Muscle of leg (tissue), 11 donors: ENCODE results near the gene TNRC18. TPM values are rescaled to one million over a fixed set of nuclear protein-coding genes. Genes with fewer than 3 reads are reported as not detected.

ENCODE experiments used
- DNase-seq: peaks from one replicate; pipeline ENCODE4 v3.0.0; 2013
- H3K27ac ChIP-seq: one replicate; pipeline ENCODE4 v1.5.1; 2013; ENCODE audit warnings: mild to moderate bottlenecking, low read length, control low read depth
- H3K27me3 ChIP-seq: one replicate; pipeline ENCODE4 v1.6.1; 2013; ENCODE audit warnings: low read length; ENCODE audit not compliant: control insufficient read depth, insufficient read depth
- H3K36me3 ChIP-seq: one replicate; pipeline ENCODE4 v1.6.1; 2013; ENCODE audit warnings: low read length; ENCODE audit not compliant: control insufficient read depth, insufficient read depth
- H3K4me1 ChIP-seq: one replicate; pipeline ENCODE4 v1.6.1; 2013; ENCODE audit warnings: low read length; ENCODE audit not compliant: control insufficient read depth, insufficient read depth
- H3K4me3 ChIP-seq: one replicate; pipeline ENCODE4 v1.5.1; 2013; ENCODE audit warnings: low read length, control low read depth
- H3K9me3 ChIP-seq: replicated peaks from 2 replicates; pipeline ENCODE4 v1.6.1; 2013; ENCODE audit warnings: low read depth, low read length; ENCODE audit not compliant: control insufficient read depth
- WGBS: methylation state at CpG from one replicate; pipeline ENCODE4 v1.1.5; 2013; ENCODE audit warnings: missing lambda C conversion rate; ENCODE audit not compliant: insufficient coverage; 5-methylcytosine and 5-hydroxymethylcytosine counted together
- polyA plus RNA-seq, 8 donors: library from polyadenylated mRNA; unstranded; fragments of 120-200 nt; gene quantifications; one replicate each; pipeline versions ENCODE4 v1.2.1 to v1.2.3, GENCODE V29; 2013; ENCODE audit warnings: inconsistent platforms in 1 of 8, low replicate concordance in 1 of 8; ENCODE audit not compliant: insufficient read length in 8 of 8, insufficient read depth in 1 of 8
- total RNA-seq: library from RNA; stranded (reverse); fragments of 120-200 nt; gene quantifications from one replicate; pipeline ENCODE4 v1.2.4, GENCODE V29; 2013

Gene TNRC18
- total and polyA plus RNA-seq, 9 donors, result 18.3 to 81.3 (median 56.6) TPM

- H3K4me3 ChIP-seq, result peak overlapping the region; percentile 86
- H3K9me3 ChIP-seq, result peaks cover 5% of the 10 kb centered on the region
- 3% methylated on average over 29 of the region's 31 CpGs for WGBS
- H3K36me3 ChIP-seq, result peaks cover 10% of the 10 kb centered on the region
- no peaks in the 10 kb centered on the region for H3K27me3 ChIP-seq
- H3K27ac ChIP-seq, result peak overlapping the region; percentile 97
- peaks cover 32% of the 10 kb centered on the region for H3K4me1 ChIP-seq
- peak; percentile 82 for DNase-seq
Observed at GRCh38 chr7:5429253-5429856, 5.7 kb upstream of the TNRC18 start.

- Histone ChIP-seq H3K4me3 (peak overlapping the region; percentile 86), H3K27ac (peak overlapping the region; percentile 97), H3K9me3 (peaks cover 5% of the 10 kb centered on the region), H3K4me1 (peaks cover 32% of the 10 kb centered on the region), H3K27me3 (no peaks in the 10 kb centered on the region), H3K36me3 (peaks cover 10% of the 10 kb centered on the region)
- DNase-seq, result peak; percentile 91
- 8% methylated on average over 44 of the region's 46 CpGs for WGBS
Observed at GRCh38 chr7:5428478-5429252, 5.0 kb upstream of the TNRC18 start.

- H3K27me3 ChIP-seq, result no peaks in the 10 kb centered on the region
- peak overlapping the region; percentile 86 for H3K4me3 ChIP-seq
- no peak for DNase-seq
- H3K4me1 ChIP-seq, result peaks cover 32% of the 10 kb centered on the region
- H3K36me3 ChIP-seq, result peaks cover 2% of the 10 kb centered on the region
- WGBS, result 0% methylated on average over 12 of the region's 13 CpGs
- H3K27ac ChIP-seq, result peak overlapping the region; percentile 97
- H3K9me3 ChIP-seq, result no peaks in the 10 kb centered on the region
Observed at GRCh38 chr7:5426226-5426475, 2.5 kb upstream of the TNRC18 start.

GRCh38 chr7:5425507-5426225, 2.0 kb upstream of the TNRC18 start:
- Histone ChIP-seq H3K36me3 (peaks cover 2% of the 10 kb centered on the region), H3K4me1 (peaks cover 31% of the 10 kb centered on the region), H3K27ac (peak overlapping the region; percentile 97), H3K9me3 (no peaks in the 10 kb centered on the region), H3K27me3 (no peaks in the 10 kb centered on the region), H3K4me3 (peak overlapping the region; percentile 86)
- peak; percentile 98 for DNase-seq
- WGBS, result under 1% methylated on average over 28 of the region's 38 CpGs

- 0% methylated on average over 19 of the region's 44 CpGs for WGBS
- peaks cover 24% of the 10 kb centered on the region for H3K4me1 ChIP-seq
- peak overlapping the region; percentile 97 for H3K27ac ChIP-seq
- peak overlapping the region; percentile 86 for H3K4me3 ChIP-seq
- no peaks in the 10 kb centered on the region for H3K9me3 ChIP-seq
- peaks cover 2% of the 10 kb centered on the region for H3K36me3 ChIP-seq
- DNase-seq, result peak; percentile 94
- no peaks in the 10 kb centered on the region for H3K27me3 ChIP-seq
Observed at GRCh38 chr7:5424749-5425506, 1.3 kb upstream of the TNRC18 start.

GRCh38 chr7:5423976-5424748, 528 bp upstream of the TNRC18 start:
- peak; percentile 100 for DNase-seq
- Histone ChIP-seq H3K9me3 (no peaks in the 10 kb centered on the region), H3K36me3 (peaks cover 2% of the 10 kb centered on the region), H3K4me3 (peak overlapping the region; percentile 86), H3K27ac (peak overlapping the region; percentile 97), H3K27me3 (no peaks in the 10 kb centered on the region), H3K4me1 (peaks cover 22% of the 10 kb centered on the region)
- 0% methylated on average over 13 of the region's 57 CpGs for WGBS

GRCh38 chr7:5422396-5423305, 983 bp downstream of the TNRC18 start:
- Histone ChIP-seq H3K36me3 (peaks cover 6% of the 10 kb centered on the region), H3K4me1 (peaks cover 25% of the 10 kb centered on the region), H3K27ac (peak overlapping the region; percentile 97), H3K4me3 (peak overlapping the region; percentile 77), H3K9me3 (no peaks in the 10 kb centered on the region), H3K27me3 (no peaks in the 10 kb centered on the region)
- 0% methylated on average over 31 of the region's 56 CpGs for WGBS
- peak; percentile 79 for DNase-seq

- H3K9me3 ChIP-seq, result no peaks in the 10 kb centered on the region
- peaks cover 23% of the 10 kb centered on the region for H3K4me1 ChIP-seq
- peaks cover 10% of the 10 kb centered on the region for H3K36me3 ChIP-seq
- WGBS, result 0% methylated on average over 18 of the region's 42 CpGs
- H3K27me3 ChIP-seq, result no peaks in the 10 kb centered on the region
- peak; percentile 83 for DNase-seq
- peak overlapping the region; percentile 77 for H3K4me3 ChIP-seq
- H3K27ac ChIP-seq, result peak overlapping the region; percentile 97
Observed at GRCh38 chr7:5421714-5422395, 1.8 kb downstream of the TNRC18 start.
